SK-MEL-5 (cell line): ENCODE results near the gene MTA1. TPM values are rescaled to one million over a fixed set of nuclear protein-coding genes. Genes with fewer than 3 reads are reported as not detected.
A peak's percentile ranks its signal among the peaks of the same experiment; 100 is the strongest.

ENCODE experiments used
- DNase-seq: peaks from one replicate; pipeline ENCODE4 v3.0.0-alpha.2; 2016; ENCODE audit warnings: low read depth, low spot score
- in situ Hi-C: cut with HindIII; loops from 2 replicates; pipeline ENCODE4 v1.10.0; 2016; ENCODE audit warnings: low sequenced_read_pairs, high pct_unique_total_duplicates, low pct_unique_long_range_greater_than_20kb
- total RNA-seq: library from RNA; depleted of rRNA; stranded (reverse); fragments of >200 nt; shearing (Covaris generic); gene quantifications from 2 replicates; pipeline ENCODE4 v1.2.3, GENCODE V29; 2014

The MTA1 gene
- total RNA-seq, 1 experiment from 2014 or later: 36.3 TPM

- DNase-seq: peak; percentile 79
- in situ Hi-C loops: no loop called here
Measured at GRCh38 chr14:105398044-105398725, 21.4 kb upstream of the MTA1 start, which contains the start of gene TEX22. Gene TEX22 (plus strand): TSS chr14:105398538. CDS start chr14:105399341, 803 bp downstream.

DNA sequence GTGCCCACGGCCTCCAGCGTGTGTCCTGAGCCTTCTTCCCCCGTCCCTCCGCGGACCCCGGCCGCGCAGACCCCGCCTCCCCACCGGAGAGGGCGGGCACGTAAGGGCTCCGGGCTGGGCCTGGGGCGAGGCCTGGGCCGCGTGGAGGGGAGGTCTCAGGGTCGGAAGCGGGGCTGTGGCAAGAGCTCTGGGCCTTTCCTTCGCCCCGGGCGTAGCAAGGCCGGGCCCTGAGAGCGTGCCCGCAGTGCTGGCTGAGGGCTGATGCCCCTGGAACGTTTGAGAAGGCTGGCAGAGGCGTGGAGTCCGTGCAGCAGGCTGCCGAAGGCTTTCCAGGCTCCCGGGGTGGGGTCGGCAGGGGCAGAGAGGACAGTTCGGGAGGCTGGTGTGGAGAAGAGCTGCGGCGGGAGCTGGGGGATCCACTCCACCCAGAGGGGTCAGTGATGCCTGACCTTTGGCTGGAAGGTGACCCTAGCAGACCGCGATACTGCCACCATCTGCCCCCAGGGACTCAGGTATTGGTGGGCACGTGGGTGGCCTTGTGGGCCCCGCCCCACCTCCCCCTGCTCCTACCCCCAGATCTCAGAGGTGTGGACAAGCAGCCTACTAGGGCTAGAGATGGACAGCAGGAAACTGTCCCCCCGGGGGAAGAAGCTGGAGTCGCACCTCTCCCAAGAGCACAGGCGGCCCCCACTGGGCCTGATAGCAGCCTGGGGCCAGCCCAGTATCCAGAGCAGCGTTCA is 20.7 kb upstream of the MTA1 start:
- in situ Hi-C loops: no loop called here
- DNase-seq: peak; percentile 10

GRCh38 chr14:105399466-105399775 is 20.2 kb upstream of the MTA1 start:
- in situ Hi-C loops: no loop called here
- no peak for DNase-seq

DNA sequence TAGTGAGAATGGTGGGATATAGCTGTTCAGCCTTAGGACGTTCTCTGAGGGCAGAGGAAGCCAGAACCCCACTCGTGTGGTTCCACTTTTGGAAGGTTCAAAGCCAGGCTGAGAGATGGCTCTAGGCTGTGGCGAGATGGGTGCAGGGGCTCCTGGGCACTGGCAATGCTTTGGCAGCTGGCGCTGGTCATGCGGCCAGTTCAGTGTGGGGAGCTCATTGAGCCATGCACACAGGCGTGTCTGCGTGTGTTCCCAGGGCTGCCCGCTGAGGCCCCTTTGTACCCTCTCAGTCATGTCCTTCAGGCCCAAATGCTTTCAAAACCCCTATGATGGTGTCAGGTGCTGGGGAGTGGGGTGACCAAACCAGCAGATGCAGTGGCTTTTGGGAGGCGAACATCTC is 19.6 kb upstream of the MTA1 start:
- no peak for DNase-seq
- in situ Hi-C loops: no loop called here

- in situ Hi-C loops: no loop called here
- DNase-seq: no peak
Measured at GRCh38 chr14:105401699-105402098, 17.9 kb upstream of the MTA1 start.

- in situ Hi-C loops: no loop called here
- DNase-seq: no peak
Measured at GRCh38 chr14:105408592-105408991, 11.0 kb upstream of the MTA1 start.

DNA sequence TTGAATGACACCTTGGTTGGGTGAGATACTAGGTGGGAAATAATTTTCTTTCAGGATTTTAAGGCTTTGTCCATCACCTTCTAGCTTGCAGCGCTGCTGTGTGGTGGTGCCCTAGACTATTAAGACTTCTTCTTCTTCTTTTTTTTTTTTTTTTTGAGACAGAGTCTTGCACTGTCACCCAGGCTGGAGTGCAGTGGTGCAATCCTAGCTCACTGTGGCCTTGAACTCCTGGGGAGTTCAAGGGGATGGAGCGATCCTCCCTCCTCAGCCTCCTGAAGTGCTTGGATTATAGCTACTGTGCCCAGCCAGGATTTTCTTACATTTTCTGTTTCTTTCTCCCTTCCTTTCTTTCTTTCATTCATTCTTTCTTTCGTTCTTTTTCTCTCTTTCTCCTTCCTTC is 10.3 kb upstream of the MTA1 start:
- no peak for DNase-seq
- in situ Hi-C loops: no loop called here

GRCh38 chr14:105410642-105411016 is 9.0 kb upstream of the MTA1 start:
- DNase-seq: no peak
- in situ Hi-C loops: no loop called here

DNA sequence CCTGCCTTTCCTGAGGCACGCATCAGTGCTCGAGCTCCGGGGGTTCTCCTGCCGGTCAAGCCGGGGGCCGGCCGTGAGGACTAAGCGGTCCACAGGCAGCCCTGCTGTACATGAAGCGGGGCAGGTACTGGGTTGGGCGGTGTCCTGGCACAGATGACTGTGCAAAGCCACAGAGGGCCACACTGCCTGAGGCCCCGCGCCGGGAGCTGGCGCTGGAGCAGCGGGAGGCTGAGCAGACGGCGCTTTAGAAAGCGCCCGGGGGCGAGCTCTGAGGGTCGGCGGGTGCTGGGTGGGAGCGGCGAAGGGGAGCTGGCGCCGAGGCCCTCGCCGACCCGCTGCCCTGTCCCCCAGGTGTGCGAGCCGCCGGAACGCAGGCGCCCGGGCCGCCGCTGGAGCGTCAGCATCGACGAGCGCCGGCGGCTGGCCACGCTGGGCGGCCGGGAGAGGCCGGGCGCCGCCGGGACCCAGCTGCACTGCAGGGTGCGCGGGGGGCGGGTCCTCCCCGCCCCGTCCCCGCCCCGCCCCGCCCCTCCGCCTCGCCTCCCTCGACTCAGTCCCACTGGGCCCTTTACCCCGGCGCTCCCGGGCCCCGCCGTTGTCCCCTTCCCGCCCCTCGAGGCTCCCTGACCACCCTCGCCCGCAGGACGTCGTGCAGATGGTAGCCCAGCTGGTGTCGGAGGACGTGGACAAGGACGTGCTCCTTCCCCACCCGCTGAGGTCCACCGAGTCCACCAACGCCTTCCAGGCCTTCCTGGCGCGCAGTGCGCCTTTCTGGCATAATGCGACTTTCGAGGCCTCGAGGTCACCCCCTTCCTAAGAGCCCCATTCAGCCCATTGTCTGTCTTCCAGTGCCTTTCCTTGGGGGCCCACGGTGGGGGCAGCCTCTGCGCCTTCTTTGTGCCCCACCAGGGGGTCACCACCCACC is 8.3 kb upstream of the MTA1 start:
- in situ Hi-C loops: no loop called here
- no peak for DNase-seq

DNA sequence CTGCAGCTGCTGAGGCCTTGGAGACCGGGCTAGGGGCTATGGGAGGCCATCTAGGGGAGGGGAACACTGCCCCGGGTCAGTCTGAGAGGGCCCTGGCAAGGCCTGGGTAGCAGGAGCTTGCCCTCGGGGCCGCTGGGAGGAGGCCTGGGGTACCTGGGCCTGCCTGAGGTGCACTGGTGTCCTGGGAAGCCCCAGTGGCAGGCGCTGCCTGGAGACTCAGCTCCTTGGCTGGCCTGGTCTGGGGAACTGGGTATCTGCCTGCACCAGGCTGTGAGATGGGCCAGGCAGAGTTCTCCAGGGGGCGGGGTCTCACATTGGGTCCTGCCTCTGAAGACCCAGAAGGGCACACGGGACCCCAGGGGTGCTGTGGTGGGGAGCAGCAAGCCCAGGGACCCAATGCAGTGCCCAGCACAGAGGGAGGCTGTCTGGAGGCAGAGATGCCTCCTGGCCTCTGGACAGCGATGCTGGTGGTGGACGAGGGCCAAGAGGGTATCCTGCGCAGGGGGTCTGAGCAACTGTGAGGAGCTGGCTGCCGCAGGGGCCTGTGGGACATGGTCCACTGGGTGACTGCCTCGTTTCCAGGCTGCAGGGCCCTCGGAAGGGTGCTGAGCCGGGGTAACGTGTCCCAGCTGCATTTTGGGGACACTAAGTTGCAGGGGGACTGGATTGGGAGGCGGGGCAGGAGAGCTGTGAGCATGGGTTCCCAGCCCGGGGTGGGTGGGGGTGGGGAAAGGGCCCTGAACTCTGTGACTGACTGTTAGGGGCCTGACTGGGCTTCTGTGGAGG is 7.4 kb upstream of the MTA1 start:
- in situ Hi-C loops: no loop called here
- no peak for DNase-seq

GRCh38 chr14:105412771-105413543 is 6.7 kb upstream of the MTA1 start:
- in situ Hi-C loops: no loop called here
- DNase-seq: no peak

DNA sequence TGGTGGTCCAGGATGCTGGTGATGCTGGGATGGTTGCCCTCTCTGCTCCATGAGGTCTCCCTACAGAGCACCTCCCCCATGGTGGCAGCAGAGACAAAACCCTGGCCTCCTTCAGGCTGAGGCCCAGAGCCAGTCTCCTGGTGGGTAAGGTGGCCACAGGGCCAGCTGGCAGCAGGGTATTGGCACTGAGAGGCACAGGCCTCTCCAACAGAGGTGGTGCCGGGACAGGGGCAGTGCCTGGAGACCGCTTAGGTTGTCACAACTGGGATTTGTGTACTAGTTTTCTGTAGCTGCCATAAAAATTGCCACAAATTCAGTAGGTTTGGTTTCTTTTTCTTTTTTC is 6.1 kb upstream of the MTA1 start:
- no peak for DNase-seq
- in situ Hi-C loops: no loop called here

- DNase-seq: no peak
- in situ Hi-C loops: no loop called here
Measured at GRCh38 chr14:105414456-105415371, 4.9 kb upstream of the MTA1 start.

DNA sequence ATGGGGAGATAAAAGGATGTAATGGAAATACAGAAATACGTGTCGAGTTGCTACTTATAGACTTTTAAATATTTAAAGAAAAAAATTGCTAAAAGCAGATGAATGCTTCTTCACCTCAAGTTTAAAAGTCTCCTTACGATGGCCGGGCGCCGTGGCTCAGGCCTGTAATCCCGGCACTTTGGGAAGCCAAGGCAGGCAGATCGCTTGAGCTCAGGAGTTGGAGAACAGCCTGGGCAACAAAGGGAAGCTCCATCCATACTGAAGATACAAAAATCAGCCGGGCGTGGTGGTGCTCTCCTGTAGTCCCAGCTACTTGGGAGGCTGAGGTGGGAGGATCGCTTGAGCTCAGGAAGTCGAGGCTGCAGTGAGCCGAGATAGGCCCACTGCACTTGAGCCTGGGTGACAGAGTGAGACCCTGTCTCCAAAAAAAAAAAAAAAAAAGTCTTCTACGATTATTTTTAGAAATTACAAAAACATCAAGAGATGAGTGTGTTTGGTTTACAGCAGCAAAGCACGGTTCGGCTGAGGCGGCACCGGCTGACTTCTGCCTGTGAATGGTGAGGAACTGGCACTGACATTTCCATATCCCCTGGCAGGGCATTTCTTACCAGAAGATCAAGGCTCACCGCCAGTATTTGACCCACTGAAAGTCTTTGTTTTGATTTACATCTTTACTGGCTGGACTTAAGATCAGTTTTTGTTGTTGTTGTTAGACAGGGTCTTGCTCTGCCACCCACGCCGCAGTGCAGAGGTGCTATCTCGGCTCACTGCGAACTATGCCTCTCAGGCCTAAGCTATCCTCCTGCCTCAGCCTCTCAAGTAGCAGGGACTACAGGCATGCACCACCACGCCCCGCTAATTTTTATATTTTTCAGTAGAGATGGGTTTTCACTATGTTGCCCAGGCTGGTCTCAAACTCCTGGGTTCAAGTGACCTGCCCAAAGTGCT is 3.9 kb upstream of the MTA1 start:
- in situ Hi-C loops: no loop called here

DNA sequence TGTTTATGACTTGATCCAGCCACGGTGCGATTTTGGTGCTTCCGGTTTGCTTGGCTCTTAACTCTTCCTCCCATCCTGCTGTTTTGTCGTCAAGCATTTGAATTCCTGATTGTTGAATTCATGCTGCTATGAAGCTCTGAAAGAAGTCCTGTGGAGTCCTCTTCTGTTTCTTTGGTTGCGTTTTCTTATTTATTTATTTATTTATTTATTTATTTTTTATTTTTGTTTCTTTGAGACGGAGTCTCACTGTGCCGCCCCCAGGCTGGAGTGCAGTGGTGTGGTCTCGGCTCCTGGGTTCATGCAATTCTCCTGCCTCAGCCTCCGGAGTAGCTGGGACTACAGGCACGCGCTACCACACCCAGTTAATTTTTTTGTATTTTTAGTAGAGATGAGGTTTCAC is 3.0 kb upstream of the MTA1 start:
- DNase-seq: no peak
- in situ Hi-C loops: no loop called here

More for the DNA sequence above, 3.9 kb upstream of the MTA1 start:
- no peak for DNase-seq
